KMS-11 (cell line): ENCODE measurements around the gene RRAD.

Experiments
- H2AFZ ChIP-seq: fragments of 200-600 bp; sonication (generic); 2 replicates; pipeline ENCODE4 v1.6.1; 2016; ENCODE audit warnings: antibody characterized with exemption, mixed run types, low read depth
- H3K27ac ChIP-seq: fragments of 200-600 bp; sonication (generic); 2 replicates; pipeline ENCODE4 v1.6.1; 2016; ENCODE audit warnings: mild to moderate bottlenecking, mixed run types
- H3K27me3 ChIP-seq: fragments of 200-600 bp; sonication (generic); 2 replicates; pipeline ENCODE4 v1.6.1; 2017; ENCODE audit warnings: mild to moderate bottlenecking, low read depth, mixed run types, moderate library complexity; ENCODE audit not compliant: insufficient read depth
- H3K36me3 ChIP-seq: fragments of 200-600 bp; sonication (generic); 2 replicates; pipeline ENCODE4 v1.6.1; 2017; ENCODE audit warnings: mild to moderate bottlenecking, mixed run types; ENCODE audit not compliant: insufficient read depth
- H3K4me1 ChIP-seq: fragments of 200-600 bp; sonication (generic); 2 replicates; pipeline ENCODE4 v1.6.1; 2016; ENCODE audit warnings: mild to moderate bottlenecking, low read depth, mixed run types; ENCODE audit not compliant: poor library complexity, severe bottlenecking
- H3K4me2 ChIP-seq: fragments of 200-600 bp; sonication (generic); 2 replicates; pipeline ENCODE4 v1.7.0; 2016; ENCODE audit warnings: mild to moderate bottlenecking, mixed run types
- H3K4me3 ChIP-seq: fragments of 200-600 bp; sonication (generic); IDR thresholded peaks from 2 replicates; pipeline ENCODE4 v1.6.1; 2017; ENCODE audit warnings: low read depth, low read length, mixed read lengths; ENCODE audit not compliant: insufficient read depth
- H3K79me2 ChIP-seq: fragments of 200-600 bp; sonication (generic); 2 replicates; pipeline ENCODE4 v1.6.1; 2016; ENCODE audit warnings: low read depth, mixed run types; ENCODE audit not compliant: insufficient read depth
- H3K9ac ChIP-seq: fragments of 200-600 bp; sonication (generic); 2 replicates; pipeline ENCODE4 v1.6.1; 2016; ENCODE audit warnings: mild to moderate bottlenecking, mixed run types
- H4K20me1 ChIP-seq: fragments of 200-600 bp; sonication (generic); 2 replicates; pipeline ENCODE4 v1.6.1; 2016; ENCODE audit warnings: mild to moderate bottlenecking, mixed run types; ENCODE audit not compliant: insufficient read depth
- TF ChIP-seq, protein P1 (sequence below): fragments of 200-600 bp; sonication (generic); conservative IDR thresholded peaks from 2 replicates; pipeline ENCODE4 v1.6.1; 2017; ENCODE audit warnings: low read depth, mild to moderate bottlenecking, antibody characterized with exemption, low read length, moderate library complexity, mixed read lengths

The RRAD gene

DNA sequence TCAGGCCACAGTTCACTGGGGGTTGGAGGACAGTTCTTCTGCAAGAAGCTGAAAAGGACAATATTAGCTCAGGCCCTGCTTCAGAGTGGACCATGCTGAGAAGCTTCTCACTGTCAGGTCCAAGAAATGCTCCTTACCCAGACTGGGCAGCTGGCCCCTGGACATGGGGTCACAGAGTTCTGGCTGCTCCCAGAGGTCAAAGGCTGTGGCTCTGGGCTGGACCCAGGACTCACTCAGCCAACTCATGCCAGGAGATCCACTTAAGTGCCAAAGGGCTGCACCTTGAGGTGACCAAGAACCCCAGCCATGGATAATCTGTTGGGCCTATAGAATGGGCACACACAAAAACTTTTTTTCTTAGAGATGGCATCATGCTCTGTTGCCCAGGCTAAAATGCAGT is 14.0 kb upstream of the RRAD start:
- no peak overlapping the region for H3K27ac ChIP-seq
- no peaks in the 10 kb centered on the region for H4K20me1 ChIP-seq
- peaks cover 7% of the 10 kb centered on the region; the same call in 1 of the 2 replicates for H3K79me2 ChIP-seq
- no peaks in the 10 kb centered on the region for H3K27me3 ChIP-seq
- no peak overlapping the region for H2AFZ ChIP-seq
- H3K4me3 ChIP-seq, result no peak overlapping the region
- TF ChIP-seq, protein P1, sequence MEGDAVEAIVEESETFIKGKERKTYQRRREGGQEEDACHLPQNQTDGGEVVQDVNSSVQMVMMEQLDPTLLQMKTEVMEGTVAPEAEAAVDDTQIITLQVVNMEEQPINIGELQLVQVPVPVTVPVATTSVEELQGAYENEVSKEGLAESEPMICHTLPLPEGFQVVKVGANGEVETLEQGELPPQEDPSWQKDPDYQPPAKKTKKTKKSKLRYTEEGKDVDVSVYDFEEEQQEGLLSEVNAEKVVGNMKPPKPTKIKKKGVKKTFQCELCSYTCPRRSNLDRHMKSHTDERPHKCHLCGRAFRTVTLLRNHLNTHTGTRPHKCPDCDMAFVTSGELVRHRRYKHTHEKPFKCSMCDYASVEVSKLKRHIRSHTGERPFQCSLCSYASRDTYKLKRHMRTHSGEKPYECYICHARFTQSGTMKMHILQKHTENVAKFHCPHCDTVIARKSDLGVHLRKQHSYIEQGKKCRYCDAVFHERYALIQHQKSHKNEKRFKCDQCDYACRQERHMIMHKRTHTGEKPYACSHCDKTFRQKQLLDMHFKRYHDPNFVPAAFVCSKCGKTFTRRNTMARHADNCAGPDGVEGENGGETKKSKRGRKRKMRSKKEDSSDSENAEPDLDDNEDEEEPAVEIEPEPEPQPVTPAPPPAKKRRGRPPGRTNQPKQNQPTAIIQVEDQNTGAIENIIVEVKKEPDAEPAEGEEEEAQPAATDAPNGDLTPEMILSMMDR, result no peak
- H3K4me2 ChIP-seq, result no peak overlapping the region
- no peaks in the 10 kb centered on the region for H3K36me3 ChIP-seq
- H3K9ac ChIP-seq, result no peak overlapping the region
- H3K4me1 ChIP-seq, result peaks cover 12% of the 10 kb centered on the region

DNA sequence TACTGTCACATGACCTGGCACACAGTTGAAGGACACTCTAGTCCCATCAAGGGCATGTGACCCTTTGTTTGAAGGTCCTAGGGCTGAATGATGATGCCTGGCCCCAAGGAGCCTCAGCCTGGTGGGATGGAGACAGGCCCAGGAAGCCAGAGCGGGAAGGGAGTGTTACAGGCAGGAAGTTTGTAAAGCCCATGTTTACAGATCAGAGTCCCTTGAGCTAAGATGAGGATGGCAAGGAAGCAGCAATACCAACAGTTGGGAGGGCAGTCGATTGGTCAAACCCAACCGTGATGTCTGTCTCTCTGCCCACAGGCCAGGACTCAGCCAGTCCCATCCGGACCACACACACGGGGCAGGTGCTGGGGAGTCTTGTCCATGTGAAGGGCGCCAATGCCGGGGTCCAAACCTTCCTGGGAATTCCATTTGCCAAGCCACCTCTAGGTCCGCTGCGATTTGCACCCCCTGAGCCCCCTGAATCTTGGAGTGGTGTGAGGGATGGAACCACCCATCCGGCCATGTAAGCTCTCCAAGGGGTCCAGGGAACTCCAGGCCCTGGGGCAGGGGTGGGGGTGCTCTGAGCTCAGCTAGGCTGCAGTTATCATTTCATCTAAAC is 12.5 kb upstream of the RRAD start:
- Histone ChIP-seq H3K27me3 (no peaks in the 10 kb centered on the region), H3K4me3 (no peak overlapping the region), H2AFZ (no peak overlapping the region), H3K4me1 (peaks cover 19% of the 10 kb centered on the region), H3K36me3 (no peaks in the 10 kb centered on the region), H3K9ac (no peak overlapping the region), H3K79me2 (peaks cover 19% of the 10 kb centered on the region), H3K27ac (no peak overlapping the region), H4K20me1 (no peaks in the 10 kb centered on the region), H3K4me2 (no peak overlapping the region)
- TF ChIP-seq, protein P1, result no peak

DNA sequence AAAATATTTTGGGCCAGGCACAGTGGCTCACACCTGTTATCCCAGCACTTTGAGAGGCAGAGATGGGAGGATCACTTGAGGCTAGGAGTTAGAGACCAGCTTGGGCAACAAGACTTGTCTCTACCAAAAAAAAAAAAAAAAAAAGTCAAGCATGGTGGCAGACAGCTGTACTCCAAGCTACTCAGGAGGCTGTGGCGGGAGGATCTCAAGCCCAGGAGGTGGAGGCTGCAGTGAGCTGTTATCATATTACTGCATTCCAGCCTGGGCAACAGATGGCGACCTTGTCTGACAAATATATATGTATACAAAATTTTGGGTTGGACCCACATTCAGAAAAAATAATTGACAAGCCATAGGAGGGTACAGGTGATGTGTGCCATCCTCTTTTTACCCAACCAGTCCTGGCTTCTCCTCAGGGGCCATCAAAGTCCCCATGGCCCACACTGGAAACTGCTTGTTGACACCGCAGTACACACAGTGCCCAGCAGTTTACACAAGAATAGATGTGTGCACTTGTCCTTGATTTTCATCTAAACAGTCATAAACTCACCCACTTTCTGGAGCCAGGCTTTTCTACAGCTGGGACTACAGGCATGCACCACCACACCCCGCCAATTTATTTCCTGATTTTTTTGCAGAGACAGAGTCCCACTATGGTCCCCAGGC is 11.7 kb upstream of the RRAD start:
- Histone ChIP-seq H3K4me2 (no peak overlapping the region), H3K27me3 (no peaks in the 10 kb centered on the region), H3K4me1 (peaks cover 24% of the 10 kb centered on the region), H3K27ac (no peak overlapping the region), H3K4me3 (no peak overlapping the region), H3K9ac (no peak overlapping the region), H2AFZ (no peak overlapping the region), H3K79me2 (peaks cover 22% of the 10 kb centered on the region), H4K20me1 (no peaks in the 10 kb centered on the region), H3K36me3 (no peaks in the 10 kb centered on the region)
- TF ChIP-seq, protein P1, result no peak

DNA sequence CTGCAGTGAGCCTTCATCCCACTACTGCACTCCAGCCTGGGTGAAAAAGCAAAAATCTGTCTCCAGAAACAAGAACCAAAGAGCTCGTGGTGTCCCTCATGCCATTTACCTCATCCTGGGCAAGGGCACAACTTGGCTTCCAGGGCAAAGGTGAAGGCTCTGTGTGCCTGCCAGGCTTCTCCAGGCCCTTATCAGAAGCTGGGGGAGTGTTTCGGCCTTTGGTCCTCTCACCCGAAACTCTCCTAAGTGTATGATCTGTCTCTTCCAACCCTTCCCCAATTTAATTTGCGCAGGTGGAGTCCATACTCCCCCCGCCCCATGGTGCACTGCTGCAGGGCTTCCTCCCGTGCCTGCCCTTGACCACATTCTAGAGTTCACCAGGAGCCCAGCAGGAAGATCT is 11.1 kb upstream of the RRAD start:
- Histone ChIP-seq H3K36me3 (no peaks in the 10 kb centered on the region), H3K4me1 (peaks cover 27% of the 10 kb centered on the region), H2AFZ (no peak overlapping the region), H3K4me3 (no peak overlapping the region), H3K79me2 (peaks cover 22% of the 10 kb centered on the region), H3K27me3 (no peaks in the 10 kb centered on the region), H3K4me2 (no peak overlapping the region), H3K9ac (no peak overlapping the region), H3K27ac (no peak overlapping the region), H4K20me1 (no peaks in the 10 kb centered on the region)
- TF ChIP-seq, protein P1, result no peak
